Hematopoietic multipotent progenitor cell treated with erythropoietin and hydrocortisone succinate and interleukin-3 and kit ligand, for 15 days (in vitro differentiated cells): Measurements from ENCODE around the gene CTBP2.
"Not testable (repeated sequence)": the region's sequence is repeated elsewhere in the genome, so short reads cannot be mapped to it uniquely, and the experiment has no call there.

Source experiments
- DNase-seq: peaks from one replicate; pipeline ENCODE4 v3.0.0-alpha.2; 2015; ENCODE audit warnings: low spot score

Gene CTBP2

GRCh38 chr10:125186431-125187170, 26.2 kb upstream of the CTBP2 start:
- no peak for DNase-seq

DNA sequence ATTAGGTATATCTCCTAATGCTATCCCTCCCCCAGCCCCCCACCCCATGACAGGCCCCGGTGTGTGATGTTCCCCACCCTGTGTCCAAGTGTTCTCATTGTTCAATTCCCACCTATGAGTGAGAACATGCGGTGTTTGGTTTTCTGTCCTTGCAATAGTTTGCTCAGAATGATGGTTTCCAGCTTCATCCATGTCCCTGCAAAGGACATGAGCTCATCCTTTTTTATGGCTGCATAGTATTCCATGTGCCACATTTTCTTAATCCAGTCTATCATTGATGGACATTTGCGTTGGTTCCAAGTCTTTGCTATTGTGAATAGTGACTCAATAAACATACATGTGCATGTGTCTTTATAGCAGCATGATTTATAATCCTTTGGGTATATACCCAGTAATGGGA, 18.7 kb upstream of the CTBP2 start:
- DNase-seq: not testable (repeated sequence)

- DNase-seq: no peak
Measured at GRCh38 chr10:125177641-125178640, 17.6 kb upstream of the CTBP2 start.

DNA sequence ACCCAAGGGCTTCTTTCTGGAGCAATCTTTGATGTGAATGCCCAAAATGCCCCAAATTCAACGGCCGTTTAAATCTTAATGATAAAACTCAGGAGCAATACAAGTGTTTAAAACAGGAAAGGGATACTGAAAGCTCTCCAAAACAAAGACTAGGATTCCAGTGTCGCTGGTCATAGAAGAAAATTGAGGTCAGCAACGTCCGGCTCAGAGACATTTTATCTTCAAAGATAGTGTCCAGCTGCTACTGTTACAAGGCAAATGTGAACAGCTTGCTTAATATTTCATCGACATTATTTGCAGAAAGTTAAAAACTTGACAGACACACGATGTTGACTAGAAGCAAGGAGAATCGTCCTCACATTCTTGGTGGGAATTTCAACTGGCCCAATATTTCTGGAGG, 15.4 kb upstream of the CTBP2 start:
- no peak for DNase-seq

- DNase-seq: no peak
Measured at GRCh38 chr10:125174360-125174759, 14.0 kb upstream of the CTBP2 start.

DNA sequence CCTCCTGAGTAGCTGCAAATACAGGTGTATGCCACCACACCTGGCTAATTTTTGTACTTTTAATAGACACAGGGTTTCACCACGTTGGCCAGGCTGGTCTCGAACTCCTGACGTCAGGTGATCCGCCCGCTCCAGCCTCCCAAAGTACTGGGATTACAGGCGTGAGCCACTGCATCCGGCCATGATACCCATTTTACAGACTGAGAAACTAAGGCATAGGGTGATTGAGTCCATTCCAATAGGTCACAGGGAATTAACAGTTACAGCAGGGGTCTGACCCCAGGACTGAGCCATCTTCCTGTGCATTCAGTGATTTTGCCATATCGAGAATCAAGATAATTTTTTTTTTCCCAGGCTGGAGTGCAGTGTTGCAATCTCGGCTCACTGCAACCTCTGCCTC, 12.3 kb upstream of the CTBP2 start:
- no peak for DNase-seq

GRCh38 chr10:125171402-125172306, 11.3 kb upstream of the CTBP2 start:
- no peak for DNase-seq

DNA sequence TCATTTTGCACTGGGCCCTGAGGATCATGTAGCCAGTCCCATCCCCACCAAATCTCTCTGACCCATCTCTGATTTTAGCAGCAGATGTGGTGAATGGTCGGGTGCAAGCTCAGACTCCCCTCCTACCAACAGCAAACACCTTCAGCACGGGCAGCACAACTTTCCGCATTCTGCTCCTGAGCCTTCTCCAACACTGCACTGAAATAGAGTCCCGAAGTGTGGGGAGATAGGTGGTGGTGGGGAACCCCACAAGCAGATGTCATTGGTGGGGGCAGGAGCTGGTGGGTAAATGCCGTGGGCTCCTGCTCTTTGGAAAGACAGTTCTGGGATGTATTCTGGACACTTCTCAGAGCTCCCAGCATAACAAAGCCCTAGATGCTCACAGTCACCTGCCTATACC, 9.6 kb upstream of the CTBP2 start:
- DNase-seq: no peak

GRCh38 chr10:125169279-125169678, 8.9 kb upstream of the CTBP2 start:
- DNase-seq: no peak

GRCh38 chr10:125166658-125167057, 6.3 kb upstream of the CTBP2 start:
- DNase-seq: no peak

DNA sequence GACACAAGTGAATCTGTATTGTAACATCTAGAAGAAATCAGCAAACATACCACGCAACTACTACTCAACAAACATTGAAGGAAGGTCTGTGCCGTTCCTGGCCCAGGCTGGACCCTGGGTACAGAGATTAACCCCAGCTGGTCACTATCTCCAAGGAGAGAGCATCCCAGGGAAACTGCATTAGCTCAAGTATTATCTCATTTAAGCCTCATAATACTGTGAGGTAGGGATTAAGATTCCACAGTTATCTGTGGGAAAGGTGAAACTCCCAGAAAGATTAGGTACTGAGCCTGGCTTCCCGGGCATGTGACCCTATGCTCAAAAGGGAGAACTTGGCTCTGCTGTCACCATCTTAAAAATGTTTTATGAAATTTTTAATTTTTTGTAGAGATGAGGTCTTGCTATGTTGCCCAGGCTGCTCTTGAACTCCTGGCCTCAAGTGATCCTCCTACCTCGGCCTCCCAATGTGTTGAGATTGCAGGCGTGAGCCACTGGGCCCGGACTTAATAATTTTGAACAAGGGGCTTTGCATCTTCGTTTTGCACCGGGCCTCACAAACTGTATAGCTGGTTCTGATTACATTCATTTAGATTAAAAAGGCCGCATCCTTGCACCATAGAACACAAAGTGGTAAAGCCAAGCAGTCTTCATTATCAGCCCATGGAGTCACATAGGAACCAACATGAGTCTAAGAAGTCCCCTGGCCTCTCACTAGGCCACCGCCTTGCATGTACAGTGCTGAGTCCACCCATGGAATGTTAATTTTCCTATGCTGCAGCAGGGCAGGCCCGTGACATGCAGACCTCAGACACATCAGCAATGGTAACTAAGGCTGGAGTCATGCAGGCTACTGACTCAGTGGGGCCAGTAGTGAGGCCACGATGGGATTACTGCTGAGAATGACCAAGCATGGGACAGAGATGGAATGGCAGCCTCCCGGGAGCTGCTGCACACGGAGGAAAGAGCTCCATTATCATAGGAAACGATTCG, 5.5 kb upstream of the CTBP2 start:
- no peak for DNase-seq

DNA sequence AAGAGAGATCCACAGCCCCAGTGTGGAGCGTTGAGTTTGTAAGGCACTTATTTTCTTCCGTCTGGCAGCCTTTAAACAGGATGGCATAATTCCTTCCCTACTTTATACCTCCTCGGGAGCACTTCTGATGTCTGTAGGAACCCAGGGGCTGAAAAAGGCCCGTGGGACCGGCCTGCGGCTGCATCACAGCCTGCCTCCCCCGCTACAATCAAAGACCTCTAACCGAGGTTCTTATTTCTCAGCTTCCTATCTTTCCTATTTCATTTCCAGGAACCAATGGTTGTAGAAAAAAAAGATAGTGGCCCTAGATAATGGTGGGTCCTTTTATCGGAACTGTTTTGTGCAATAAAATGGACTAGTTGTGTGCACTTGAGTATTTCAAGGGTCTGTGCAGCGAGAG, 4.1 kb upstream of the CTBP2 start:
- no peak for DNase-seq

DNA sequence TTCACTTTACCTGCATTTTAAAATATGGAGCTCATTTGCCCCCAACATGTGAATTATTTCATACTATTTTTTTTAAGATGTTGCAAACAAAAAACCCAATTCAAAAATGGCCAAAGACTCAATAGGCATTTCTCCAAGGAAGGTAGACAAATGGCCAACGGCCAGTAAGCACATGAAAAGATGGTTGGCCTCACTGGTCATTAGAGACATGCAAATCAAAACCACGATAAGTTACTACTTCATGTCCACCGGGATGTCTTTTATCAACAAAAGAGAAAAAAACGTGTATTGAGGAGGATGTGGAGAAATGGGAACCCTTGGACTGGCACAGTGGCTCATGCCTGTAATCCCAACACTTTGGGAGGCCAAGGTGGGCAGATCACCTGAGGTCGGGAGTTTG, 3.4 kb upstream of the CTBP2 start:
- no peak for DNase-seq

DNA sequence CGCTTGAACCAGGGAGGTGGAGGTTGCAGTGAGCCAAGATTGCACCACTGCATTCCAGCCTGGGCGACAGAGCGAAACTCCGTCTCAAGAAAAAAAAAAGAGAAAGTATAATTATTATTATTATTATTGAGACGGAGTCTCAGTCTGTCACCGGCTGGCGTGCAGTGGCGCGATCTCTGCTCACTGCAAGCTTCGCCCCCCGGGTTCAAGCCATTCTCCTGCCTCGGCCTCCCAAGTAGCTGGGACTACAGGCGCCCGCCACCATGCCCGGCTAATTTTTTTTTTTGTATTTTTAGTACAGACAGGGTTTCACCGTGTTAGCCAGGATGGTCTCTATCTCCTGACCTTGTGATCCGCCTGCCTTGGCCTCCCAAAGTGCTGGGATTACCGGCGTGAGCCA, 2.9 kb upstream of the CTBP2 start:
- DNase-seq: not testable (repeated sequence)

- no peak for DNase-seq
Measured at GRCh38 chr10:125162120-125162931, 2.0 kb upstream of the CTBP2 start.

- no peak for DNase-seq
Measured at GRCh38 chr10:125161707-125162119, 1.4 kb upstream of the CTBP2 start.

DNA sequence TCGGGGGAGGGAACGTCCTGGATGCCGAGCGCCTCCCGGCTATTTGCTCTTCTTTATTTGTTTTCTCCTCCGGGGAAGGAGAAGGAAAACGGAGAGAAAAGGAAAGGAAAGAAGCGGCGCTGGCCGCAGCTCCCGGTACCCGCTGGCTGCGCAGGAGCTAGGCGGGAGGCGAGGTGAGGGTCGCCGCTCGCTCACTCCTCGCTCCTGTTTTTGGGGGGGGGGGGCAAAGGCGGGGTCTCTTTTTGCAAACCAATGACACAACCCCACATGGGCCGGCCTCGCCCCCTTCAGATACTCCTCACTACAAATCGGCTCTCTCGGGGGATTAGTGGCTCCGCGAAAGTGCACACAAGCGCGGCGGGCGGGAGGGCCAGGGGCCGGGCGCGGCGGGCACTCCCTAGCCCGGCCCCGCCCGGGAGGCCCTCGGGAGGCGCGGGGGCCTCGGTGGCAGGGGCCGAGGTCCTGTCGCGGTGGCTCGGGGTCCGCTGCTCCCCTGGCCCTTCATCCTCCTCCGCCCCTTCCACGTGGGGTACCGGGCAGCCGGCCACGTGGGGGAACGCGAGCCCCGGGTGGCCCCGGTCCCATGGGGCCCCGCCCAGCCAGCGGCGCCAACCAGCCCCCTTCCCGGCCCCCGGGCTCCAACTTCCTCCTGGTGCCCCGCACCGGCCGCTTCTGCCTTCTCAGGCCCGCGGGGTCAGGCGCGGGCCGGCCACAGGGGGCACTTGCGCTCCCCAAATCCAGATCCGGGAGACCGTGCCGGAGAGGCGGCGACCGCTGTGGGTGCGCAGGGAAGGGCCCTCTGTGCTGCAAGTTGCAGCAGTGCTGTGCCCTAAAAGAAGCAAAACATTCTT, 718 bp upstream of the CTBP2 start:
- DNase-seq: peak; percentile 55

GRCh38 chr10:125159486-125159931, 854 bp downstream of the CTBP2 start:
- no peak for DNase-seq
